ENCODE measurements around the gene FOSL1.

DNA sequence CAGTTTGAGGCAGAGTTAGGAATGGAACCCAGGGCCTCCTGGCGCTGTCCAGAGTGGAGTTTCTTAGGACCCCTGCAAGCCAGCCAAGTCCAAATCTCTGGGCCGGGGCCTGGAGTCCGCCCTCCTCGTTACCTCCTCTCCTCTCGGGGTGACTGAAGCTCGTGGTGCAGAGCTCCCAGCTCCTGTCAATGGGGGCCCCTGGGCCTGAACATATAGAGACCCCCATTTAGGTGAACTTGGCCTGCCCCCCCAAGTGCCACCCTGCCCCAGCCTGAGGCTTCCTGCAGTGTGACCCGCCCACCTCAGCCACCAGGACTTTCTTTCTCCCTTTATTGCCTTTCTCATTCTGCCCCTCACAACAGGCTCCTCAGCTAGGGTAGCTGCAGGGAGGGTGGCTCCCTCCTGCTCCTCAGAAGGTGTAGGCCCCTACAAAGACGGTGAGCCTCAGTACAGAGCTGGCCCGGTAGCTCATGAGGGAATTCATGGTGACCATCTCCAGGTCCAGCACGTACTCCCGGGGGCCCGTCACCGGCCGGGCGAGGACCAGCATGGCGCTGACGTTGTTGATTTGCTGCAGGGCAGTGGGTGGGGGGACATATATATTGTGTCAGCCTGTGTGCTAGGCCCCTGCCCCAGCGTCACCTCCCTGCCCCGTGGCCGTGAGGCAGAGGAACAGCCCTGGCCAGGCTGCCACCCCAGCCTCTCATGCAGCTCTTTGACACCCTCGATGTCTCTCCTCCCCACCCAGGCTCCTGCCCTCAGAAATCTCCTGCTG is 33.5 kb downstream of the FOSL1 start:
- TF ChIP-seq, protein P1, sequence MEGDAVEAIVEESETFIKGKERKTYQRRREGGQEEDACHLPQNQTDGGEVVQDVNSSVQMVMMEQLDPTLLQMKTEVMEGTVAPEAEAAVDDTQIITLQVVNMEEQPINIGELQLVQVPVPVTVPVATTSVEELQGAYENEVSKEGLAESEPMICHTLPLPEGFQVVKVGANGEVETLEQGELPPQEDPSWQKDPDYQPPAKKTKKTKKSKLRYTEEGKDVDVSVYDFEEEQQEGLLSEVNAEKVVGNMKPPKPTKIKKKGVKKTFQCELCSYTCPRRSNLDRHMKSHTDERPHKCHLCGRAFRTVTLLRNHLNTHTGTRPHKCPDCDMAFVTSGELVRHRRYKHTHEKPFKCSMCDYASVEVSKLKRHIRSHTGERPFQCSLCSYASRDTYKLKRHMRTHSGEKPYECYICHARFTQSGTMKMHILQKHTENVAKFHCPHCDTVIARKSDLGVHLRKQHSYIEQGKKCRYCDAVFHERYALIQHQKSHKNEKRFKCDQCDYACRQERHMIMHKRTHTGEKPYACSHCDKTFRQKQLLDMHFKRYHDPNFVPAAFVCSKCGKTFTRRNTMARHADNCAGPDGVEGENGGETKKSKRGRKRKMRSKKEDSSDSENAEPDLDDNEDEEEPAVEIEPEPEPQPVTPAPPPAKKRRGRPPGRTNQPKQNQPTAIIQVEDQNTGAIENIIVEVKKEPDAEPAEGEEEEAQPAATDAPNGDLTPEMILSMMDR (optimal IDR thresholded peaks at IDR 0.05 in 1 of 3, IDR thresholded peaks at IDR 0.05 in 1 of 3, conservative IDR thresholded peaks at IDR 0.05 in 1 of 3; ENCODE audit: extremely low read depth in 1 of 3, insufficient read depth in 2 of 3, low read length in 3 of 3) = no peak
- TF ChIP-seq EZH2 (IDR thresholded peaks at IDR 0.05; ENCODE audit: low read length) = no peak

Measured in keratinocyte (primary cell).